ENCODE measurements around the gene HDAC7. TPM values are rescaled to one million over a fixed set of nuclear protein-coding genes. Genes with fewer than 3 reads are reported as not detected.
"Not testable (repeated sequence)": the region's sequence is repeated elsewhere in the genome, so short reads cannot be mapped to it uniquely, and the experiment has no call there.

The HDAC7 gene
- polyA plus RNA-seq, 4 donors = 76.1 to 96.1 (median 81.7) TPM

- DNase-seq (ENCODE audit: low read depth in 4 of 4, low spot score in 3 of 4) = no peak
Measured at GRCh38 chr12:47816403-47817271, 3.1 kb downstream of the HDAC7 start.

GRCh38 chr12:47815447-47815846 is 4.3 kb downstream of the HDAC7 start:
- not testable (repeated sequence) for DNase-seq (ENCODE audit: low read depth in 4 of 4, low spot score in 3 of 4)

GRCh38 chr12:47814539-47815170 is 5.0 kb downstream of the HDAC7 start:
- no peak for DNase-seq (ENCODE audit: low read depth in 4 of 4, low spot score in 3 of 4)

GRCh38 chr12:47813511-47814196 is 6.0 kb downstream of the HDAC7 start:
- DNase-seq (ENCODE audit: low read depth in 4 of 4, low spot score in 3 of 4) = no peak

- DNase-seq (ENCODE audit: low read depth in 4 of 4, low spot score in 3 of 4) = no peak
Measured at GRCh38 chr12:47812797-47813510, 6.7 kb downstream of the HDAC7 start.

- no peak for DNase-seq (ENCODE audit: low read depth in 4 of 4, low spot score in 3 of 4)
Measured at GRCh38 chr12:47811581-47812484, 7.9 kb downstream of the HDAC7 start.

- DNase-seq (ENCODE audit: low read depth in 4 of 4, low spot score in 3 of 4) = no peak
Measured at GRCh38 chr12:47811072-47811396, 8.7 kb downstream of the HDAC7 start.

- not testable (repeated sequence) for DNase-seq (ENCODE audit: low read depth in 4 of 4, low spot score in 3 of 4)
Measured at GRCh38 chr12:47809518-47809917, 10.2 kb downstream of the HDAC7 start.

GRCh38 chr12:47808574-47809365 is 10.9 kb downstream of the HDAC7 start:
- no peak for DNase-seq (ENCODE audit: low read depth in 4 of 4, low spot score in 3 of 4)

GRCh38 chr12:47808050-47808449 is 11.7 kb downstream of the HDAC7 start:
- no peak for DNase-seq (ENCODE audit: low read depth in 4 of 4, low spot score in 3 of 4)

GRCh38 chr12:47807338-47807737 is 12.4 kb downstream of the HDAC7 start:
- DNase-seq (ENCODE audit: low read depth in 4 of 4, low spot score in 3 of 4) = no peak

- no peak for DNase-seq (ENCODE audit: low read depth in 4 of 4, low spot score in 3 of 4)
Measured at GRCh38 chr12:47805417-47805816, 14.3 kb downstream of the HDAC7 start.

GRCh38 chr12:47804171-47804570 is 15.5 kb downstream of the HDAC7 start:
- DNase-seq (ENCODE audit: low read depth in 4 of 4, low spot score in 3 of 4) = no peak

- DNase-seq (ENCODE audit: low read depth in 4 of 4, low spot score in 3 of 4) = no peak
Measured at GRCh38 chr12:47803191-47803875, 16.4 kb downstream of the HDAC7 start.

- DNase-seq (ENCODE audit: low read depth in 4 of 4, low spot score in 3 of 4) = no peak
Measured at GRCh38 chr12:47802312-47802711, 17.4 kb downstream of the HDAC7 start.

- no peak for DNase-seq (ENCODE audit: low read depth in 4 of 4, low spot score in 3 of 4)
Measured at GRCh38 chr12:47801904-47802246, 17.8 kb downstream of the HDAC7 start.

- no peak for DNase-seq (ENCODE audit: low read depth in 4 of 4, low spot score in 3 of 4)
Measured at GRCh38 chr12:47801170-47801903, 18.4 kb downstream of the HDAC7 start.

- no peak for DNase-seq (ENCODE audit: low read depth in 4 of 4, low spot score in 3 of 4)
Measured at GRCh38 chr12:47800582-47800981, 19.1 kb downstream of the HDAC7 start.
